Stimulated activated CD8-positive, alpha-beta memory T cell treated with anti-CD3 and anti-CD28 coated beads, Interleukin-7, amount 100 ng/mL, for 4 hours (primary cell): ENCODE results near the gene FIS1.
"Not testable (repeated sequence)": the region's sequence is repeated elsewhere in the genome, so short reads cannot be mapped to it uniquely, and the experiment has no call there.

Experiments
- DNase-seq, 2 donors: peaks; one replicate each; pipeline ENCODE4 v3.0.0-alpha.2; 2020; ENCODE audit warnings: low read depth in 2 of 2

Gene FIS1

DNA sequence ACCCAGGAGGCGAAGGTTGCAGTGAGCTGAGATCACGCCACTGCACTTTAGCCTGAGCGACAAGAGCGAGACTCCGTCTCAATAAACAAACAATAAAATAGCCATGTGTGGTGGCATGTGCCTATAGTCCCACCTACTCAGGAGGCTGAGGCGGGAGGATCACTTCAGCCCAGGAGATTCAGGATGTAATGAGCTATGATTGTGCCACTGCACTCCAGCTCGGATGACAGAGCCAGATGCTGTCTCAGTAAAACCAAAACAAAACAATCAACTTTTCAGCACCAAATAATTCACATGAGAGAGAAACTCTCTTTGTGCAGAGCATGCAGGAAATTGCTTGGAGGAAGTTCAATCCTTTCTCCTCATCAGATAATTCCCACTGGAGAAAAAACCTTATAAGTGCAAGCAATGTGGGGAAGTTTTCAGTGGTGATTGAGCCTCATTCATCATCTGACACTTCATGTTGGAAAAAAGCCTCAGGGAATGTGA is 13.4 kb upstream of the FIS1 start:
- no peak for DNase-seq

DNA sequence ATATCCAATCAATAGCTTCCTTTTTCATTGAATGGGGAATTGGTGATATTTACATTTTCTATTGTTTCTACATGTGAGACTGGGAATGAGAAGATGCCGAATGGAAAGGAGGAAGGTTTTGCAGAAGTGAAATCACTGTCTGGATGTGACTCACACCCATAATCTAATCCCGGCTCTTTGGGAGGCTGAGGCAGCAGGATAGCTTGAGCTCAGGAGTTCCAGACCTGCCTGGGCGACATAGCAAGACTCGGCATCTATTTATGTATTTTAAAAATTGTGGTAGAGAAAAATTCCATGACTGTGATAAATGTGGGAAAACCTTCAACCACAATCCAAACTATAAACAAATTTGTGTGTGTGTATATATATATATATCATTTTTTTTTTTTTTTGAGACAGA is 10.9 kb upstream of the FIS1 start:
- no peak for DNase-seq

DNA sequence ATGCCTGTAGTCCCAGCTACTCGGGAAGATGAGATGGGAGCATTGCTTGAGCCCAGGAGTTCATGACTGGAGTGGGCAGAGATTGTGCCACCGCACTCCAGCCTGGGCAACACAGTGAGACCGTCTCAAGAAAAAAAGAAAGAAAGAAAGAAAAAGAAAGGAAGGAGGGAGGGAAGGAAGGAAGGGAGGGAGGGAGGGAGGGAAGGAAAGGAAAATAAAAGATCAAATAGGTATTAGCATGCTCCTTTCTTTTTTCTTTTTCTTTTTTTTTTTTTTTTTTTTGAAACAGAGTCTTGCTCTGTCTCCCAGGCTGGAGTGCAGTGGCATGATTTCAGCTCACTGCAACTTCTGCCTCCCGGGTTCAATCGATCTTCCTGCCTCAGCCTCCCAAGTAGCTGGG is 8.3 kb upstream of the FIS1 start:
- DNase-seq, result not testable (repeated sequence)

DNA sequence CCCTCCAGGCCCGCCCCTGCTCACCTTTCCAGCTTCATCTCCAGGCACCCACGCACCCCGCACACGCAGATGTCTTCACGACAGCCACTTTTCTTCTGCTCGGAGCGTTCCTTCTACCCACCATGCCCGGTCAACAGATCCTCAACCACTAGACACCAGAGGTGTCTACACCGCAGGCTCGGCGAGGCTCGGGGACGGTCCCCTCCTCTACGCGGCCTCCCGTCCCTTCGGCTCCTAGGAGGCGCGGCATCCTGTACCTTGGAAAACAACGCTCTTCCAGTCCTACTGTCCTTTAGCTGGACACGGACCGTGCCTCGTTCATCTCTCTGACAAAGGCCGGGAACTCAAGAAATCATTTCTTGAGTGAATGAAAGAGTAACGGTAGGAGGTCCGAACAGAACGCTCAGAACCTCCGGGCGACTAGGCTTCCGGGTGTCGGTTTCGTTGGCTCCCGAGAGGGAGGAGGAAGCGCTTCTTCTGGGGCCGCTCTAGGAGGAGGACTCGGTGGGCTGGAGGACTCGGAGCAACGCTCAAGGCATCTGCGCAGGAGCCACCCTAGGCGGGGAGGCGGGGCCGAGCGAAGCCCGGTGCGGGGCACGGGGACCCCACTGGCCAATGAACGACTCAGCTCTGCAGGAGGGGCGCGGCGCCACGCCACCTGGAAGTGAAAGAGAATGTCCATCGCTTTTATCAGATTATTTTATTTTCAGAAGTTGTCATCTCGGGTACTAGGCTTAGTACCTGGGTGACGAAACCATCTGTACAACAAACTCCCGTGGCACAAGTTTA is 7.2 kb upstream of the FIS1 start:
- DNase-seq, result peak; percentile 97 to 99

DNA sequence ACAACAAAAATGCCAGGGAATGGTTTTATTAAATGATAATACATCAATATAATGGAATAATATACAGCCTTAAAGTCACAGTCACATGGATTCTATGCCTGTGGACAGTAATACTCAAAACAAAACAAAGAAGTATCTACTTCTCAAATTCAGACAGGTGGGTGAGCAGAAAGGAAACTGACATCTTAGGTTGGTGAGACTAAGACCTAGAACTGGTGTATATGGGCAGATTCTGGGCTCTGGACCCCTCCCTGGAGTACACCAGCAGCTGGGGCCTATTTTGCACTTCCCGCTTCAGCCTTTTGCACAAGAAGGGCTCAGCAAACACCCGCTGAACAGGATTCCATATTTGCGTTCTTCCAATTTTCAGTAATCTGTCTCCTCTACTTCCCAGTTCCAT is 5.4 kb upstream of the FIS1 start:
- no peak for DNase-seq

DNA sequence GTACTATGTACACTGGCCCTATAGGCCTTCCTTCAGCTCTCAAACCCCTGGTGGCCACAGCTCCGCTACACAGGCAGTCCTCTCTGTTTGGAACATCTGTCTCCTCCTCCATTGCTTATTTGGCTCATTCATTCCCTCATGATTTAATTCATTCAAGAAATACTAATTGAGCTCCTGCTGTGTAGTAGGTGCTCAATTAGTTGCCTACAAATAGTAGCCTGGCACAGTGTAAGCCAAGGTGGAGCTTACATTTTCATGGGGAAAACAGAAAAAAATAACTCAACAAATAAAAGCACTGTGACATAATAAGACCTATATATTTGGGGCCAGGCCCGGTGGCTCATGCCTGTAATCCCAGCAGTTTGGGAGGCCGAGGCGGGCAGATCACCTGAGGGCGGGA is 3.4 kb upstream of the FIS1 start:
- no peak for DNase-seq

DNA sequence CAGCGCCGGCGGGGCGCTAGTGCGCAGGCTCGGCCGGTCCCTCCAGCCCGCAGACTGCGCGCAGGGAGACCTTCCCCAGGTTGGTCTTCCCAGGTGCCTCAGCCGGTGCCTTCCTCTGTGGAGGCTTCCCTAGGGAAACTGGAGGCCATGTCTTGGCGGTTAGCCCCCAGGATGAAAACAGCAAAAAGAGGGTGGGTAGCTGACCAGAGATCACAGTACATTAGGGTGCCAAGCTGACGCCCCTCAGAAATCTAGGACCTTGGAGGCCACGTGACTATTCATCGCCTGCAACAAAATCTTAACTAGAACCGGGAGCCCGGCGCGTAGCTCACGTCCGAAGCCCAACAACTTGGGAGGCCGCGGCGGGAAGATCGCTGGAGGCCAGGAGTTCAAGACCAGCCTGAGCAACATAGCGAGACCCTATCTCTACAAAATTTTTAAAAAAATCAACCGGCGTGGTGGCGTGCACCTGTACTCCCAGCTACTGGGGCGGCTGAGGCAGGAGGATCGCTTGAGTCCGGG is 327 bp upstream of the FIS1 start:
- DNase-seq, result no peak

DNA sequence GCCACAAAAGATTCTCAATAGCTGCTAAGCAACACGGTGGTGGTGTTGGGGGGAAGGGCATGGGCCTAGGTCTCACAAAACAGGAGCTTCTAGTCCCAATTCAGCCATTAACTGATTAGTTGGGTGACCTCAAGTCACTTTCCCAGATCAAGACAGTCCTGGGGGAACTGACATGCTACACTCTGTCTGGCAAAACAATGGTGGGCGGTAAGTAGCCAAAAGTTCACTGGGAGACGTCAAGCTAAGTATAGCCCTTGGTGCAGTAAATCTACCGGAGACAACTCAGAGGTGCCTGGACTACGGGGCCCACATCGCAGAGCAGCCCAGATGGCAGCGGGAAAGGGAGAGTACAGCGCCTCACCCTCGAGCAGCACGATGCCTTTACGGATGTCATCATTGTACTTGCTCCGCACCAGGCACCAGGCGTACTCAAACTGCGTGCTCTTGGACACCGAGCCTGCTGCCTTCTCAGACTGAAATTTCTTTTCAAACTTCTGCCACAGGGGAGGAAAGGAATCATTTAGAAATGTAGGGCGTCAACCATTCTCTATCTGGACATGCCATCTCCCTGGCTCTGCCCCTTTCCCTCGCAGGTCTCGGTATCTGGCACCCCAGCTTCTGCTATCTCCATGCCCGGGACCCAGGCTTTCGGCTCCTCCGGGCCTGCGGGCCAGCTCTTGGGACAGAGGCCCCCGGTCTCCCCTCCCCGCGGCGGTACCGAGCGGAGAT is 1.1 kb downstream of the FIS1 start:
- DNase-seq, result no peak

DNA sequence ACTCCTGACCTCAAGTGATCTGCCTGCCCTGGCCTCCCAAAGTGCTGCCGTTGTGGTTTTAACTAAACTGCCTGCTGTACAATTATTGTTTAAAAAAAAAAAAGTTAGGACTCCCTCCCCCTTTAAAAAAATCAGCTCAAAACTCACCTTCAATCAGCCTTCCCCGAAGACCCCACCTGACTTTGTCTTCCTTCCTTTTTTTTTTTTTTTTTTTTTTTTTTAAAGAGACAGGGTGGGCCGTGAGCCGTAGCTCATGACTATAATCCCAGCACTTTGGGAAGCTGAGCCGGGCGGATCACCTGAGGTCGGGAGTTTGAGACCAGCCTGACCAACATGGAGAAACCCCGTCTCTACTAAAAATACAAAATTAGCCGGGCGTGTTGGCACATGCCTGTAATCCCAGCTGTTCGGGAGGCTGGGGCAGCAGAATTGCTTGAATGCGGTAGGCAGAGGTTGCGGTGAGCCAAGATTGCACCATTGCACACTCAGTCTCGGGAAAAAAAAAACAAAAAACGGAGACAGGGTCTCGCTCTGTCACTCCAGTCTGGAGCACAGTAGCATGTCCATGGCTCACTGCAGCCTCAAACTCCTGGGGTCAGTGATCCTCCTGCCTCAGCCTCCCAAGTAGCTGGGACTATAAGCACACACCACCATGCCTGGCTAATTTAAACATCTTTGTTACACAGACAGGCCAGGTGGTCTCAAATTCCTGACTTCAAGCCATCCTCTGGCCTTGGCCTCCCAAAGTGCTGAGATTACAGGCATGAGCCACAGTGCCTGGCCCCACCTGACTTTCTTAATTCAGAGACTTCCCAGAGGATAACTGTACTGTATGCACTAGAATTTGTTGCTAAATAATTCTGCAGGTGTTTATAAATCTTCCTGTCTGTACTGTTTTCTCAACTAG is 3.2 kb downstream of the FIS1 start:
- no peak for DNase-seq

DNA sequence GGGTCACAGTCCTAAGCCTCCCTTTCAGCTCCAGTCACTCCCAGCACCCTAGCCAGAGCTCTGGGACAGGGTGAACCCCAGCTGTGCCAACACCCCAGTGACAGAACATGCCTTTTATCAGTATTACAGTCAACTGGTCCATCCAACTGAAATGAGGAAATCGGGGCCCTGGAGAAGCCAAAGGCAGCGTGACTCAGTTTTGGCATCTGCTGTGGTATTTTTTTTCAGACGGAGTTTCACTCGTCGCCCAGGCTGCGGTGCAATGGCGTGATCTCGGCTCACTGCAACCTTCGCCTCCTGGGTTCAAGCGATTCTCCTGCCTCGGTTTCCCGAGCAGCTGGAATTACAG is 3.9 kb downstream of the FIS1 start:
- DNase-seq, result no peak

DNA sequence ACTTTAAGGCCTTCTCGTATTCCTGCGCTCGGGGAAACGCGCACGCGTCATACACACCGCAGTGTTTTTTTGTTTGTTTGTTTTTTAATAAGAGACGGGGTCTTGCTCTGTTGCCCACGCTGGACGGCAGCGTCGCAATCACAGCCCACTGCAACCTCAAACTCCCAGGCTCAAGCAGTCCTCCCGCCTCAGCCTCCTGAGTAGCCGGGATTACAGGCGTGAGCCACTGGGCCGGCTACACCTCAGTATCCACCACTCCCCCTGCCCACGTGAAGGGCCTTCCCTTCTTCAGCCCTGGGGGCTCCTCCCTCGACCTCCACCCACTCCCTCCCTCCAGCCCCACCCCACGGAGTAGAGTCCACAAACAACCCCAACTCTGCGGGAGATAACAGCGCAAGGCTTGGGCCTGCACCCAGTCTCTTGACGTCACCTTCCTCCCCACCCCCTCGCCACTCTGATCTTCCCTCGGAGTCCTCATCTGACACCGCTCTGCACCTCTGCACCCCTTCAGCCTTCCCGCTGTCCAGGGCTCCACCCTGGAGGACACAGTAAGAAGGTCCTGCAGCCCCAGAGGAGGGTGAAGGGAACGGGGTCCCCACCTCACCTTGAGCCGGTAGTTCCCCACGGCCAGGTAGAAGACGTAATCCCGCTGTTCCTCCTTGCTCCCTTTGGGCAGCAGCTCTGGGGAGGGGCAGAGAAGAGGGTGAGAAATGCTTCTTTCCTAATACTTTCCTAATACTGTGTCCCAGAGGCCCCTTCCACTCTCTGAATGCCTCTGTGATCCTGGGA is 4.5 kb downstream of the FIS1 start:
- DNase-seq, result no peak

DNA sequence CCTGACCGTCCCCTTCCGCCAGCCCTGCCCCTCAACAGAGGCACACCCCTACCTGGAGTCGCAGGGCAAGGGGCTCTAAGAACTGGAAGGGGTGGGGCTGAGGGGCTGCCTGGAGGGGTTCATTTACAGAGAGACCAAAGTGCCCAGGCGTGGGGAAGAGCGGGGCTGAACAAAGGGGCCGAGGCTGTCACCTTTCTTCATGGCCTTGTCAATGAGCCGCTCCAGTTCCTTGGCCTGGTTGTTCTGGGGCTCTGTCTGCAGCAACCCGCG is 5.0 kb downstream of the FIS1 start:
- DNase-seq, result no peak

DNA sequence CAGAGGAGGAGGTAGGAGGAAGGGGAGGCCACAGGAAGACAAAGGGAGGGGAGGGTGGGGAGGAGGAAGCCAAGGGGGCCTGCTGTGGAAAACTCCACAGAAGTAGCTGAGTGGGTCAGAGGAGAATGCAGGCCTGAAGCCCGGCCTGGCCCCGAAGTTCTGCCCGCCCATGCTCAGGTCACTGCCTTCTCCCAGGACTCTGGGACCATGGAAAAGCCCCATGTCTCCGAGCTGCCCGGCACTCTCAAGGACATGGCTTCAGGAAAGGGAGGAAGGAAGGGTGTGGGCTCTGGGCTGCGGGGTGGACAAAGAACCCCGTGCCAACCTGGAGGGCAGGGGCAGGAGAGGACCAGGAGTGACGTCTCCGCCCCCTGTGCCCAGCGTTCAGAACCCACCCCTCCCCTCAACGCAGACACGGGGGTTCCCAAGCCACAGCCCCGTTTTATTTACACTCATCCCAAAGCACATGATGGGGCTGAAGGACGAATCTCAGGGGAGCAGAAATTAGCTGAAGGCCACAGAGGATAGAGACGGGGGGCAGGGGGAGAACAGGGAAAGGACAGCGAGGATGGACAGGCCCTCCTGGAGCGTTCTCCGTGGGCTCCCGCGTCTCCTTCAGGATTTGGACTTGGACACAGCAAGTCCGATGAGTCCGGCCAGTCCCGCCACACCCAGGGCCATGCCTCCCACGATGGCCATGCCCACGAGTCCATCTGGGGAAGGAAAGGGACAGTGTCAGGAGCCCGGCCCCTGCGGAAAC is 5.5 kb downstream of the FIS1 start:
- no peak for DNase-seq

DNA sequence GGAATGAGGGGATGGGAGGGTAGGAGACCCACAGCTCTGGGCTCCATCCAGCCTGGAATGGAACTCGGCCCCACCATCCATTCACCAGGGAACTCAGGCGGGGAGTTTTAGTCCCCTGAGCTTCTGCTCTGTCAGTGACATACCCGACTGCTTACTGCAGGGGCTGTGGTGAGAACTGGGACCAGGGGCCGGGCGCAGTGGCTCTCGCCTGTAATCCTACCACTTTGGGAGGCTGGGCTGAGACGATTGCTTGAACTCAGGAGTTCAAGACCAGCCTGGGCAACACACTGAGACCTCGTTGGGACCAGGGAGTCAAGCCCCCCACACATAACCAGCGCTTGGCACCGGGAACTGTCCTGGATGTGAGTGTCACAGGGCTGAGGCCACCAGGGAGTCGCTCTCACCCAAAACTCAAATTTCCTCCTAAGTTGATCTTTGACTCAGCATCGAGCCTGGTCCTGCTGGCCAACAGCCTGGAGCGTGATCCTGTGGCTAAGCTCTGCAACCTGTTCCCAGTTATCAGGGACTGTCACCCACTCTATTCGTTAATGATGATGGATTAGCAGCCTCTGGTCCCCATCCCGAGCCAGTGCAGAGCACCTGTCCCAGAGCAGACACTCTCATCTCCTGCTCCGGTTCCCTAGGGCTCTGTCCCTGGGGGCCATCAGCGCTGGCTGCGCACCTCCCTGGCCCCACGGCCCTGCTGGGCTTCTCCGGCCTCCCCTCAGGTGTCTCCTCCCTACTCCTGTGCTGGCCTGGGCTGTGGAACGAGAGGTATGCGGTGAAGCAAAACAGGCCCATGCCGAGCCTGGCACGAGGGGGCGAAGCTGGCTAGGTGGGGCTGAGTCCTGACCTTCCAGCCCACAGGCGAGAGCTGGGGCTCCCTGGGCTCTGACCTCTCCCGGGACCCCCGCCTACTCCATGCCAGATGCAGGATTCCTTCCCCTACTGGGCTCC is 6.4 kb downstream of the FIS1 start:
- DNase-seq, result no peak

DNA sequence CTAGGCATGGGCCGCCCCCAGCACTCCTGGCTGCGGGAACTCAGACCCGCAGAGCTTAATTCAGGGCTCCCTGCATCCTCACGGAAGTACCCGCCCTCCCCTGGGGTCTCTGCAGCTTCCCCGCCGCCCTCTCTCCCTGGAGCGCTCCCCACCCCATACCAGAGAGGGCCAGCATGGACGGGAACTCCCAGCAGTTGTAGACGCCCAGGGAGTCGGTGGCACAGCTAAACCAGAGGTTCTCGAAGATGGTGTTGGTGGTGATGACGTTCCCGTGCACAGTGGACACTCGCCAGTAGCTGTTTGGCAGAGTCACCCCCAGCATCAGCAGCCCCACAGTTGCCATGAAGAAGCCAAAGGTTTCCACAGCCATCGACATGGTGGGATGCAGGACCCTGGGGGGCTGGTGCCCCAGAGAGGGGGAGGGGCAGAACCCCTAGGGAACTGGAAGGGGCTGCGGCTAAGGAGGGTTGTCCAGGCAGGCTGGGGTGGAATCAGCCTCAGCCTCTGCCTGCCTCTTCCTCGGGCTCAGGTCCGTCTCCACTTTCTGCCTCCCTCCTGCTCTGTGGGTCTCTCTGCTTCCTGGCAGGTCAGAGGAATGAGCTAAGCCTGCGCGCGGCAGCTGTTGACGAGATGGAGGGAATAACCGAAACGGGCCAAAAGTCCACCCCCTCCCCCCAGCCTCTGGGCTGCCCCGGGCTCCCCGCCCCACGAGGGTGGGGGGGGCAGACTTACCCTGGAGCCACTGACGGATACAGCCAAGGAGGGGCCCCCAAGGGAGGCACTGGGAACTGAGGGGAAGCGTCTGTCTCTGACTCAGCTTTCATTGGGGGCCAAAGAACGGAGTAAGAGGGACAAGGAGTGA is 7.4 kb downstream of the FIS1 start, which contains the start of gene CLDN15:
TSS of gene CLDN15 (minus strand) at position 597 of the 862 bp plus-strand sequence. CDS start at position 376, 221 bp downstream.
- no peak for DNase-seq

DNA sequence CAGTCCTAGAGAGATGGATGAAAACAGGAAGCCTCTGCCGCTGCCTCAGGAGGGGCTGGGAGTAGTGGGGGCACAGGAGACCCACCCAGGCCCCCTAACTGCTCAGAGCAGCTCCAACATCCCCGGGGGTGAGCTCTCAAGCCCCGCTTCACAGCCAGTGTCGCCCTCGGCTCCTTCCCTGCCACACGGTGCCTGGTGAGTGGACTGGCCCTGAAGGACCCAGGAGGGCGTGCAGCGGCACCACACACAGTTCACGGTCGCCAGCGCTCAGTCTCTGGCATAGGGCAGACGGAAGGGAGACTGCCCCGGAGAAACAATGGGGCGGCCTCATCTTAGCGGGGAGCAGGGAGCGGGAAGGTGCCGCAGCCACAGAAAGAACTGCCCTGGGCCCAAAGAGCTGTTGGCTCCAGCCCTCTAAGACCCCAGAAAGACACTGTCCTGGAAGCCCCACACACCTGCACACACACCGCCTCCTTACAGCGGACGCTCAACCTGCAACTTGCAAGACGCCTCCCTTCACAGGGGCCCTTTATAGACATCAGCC is 8.5 kb downstream of the FIS1 start:
- no peak for DNase-seq

DNA sequence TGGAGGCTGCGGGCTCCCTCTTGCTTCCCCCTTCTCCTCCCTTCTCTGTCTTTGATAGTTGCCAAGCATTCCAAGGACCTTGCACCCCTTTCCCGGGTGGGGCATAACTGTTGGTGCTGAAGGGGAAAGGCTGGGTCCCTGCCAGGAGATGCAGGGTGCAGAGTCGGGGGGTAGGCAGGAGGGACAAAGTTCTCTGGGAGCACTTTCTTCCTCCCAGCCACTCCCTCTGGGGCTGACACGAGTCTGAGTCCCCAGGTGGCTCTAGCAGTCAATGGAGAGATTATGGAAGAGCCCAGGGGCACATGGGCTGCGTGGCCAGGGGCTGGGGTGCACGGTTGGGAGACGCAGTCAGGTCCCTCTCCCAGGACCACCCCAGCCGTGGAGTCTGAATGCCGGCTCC is 9.4 kb downstream of the FIS1 start:
- DNase-seq, result no peak

DNA sequence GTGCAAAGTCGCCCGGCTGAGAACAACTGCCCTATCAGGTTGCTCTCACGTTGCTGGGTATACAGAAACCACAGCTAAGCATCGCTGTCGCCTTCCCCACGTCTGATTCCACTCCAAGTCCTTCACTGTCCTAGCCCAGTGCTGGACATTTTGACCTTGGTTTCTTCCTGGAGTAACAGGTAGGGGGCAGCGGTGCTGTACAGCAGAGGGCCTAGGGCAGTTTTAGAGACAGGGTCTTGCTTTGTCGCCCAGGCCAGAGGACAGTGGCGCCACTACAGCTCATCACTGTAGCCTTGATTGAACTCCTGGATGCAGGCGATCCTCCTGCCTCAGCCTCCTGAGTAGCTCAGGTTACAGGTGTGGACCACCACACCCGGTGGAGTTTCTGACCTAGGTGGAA is 9.8 kb downstream of the FIS1 start:
- no peak for DNase-seq
